Measurements from ENCODE around the gene UPF2.

Gene UPF2

DNA sequence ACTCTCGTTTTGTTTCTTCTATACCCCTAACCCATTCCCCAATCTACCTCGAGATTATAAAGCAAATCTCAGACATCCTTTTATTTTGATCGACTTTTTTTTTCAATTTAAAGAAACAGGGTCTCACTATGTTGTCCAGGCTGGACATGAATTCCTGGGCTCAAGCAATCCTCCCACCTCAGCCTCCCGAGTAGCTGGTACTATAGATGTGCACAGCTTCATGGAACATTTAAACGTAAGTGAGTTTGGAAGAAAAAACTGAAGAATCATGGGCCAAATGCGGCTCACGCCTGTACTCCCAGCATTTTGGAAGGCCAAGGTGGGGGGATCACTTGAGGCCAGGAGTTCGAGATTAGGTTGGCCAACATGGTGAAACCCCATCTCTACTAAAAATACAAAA, 96.0 kb downstream of the UPF2 start:
- no peak overlapping the region for H3K4me3 ChIP-seq (ENCODE audit: low read depth, low read length)
- no peak for DNase-seq
- H3K4me1 ChIP-seq, result no peaks in the 10 kb centered on the region
- peaks cover 17% of the 10 kb centered on the region for H3K36me3 ChIP-seq
- no peaks in the 10 kb centered on the region for H3K27me3 ChIP-seq
- TF ChIP-seq, protein P1, sequence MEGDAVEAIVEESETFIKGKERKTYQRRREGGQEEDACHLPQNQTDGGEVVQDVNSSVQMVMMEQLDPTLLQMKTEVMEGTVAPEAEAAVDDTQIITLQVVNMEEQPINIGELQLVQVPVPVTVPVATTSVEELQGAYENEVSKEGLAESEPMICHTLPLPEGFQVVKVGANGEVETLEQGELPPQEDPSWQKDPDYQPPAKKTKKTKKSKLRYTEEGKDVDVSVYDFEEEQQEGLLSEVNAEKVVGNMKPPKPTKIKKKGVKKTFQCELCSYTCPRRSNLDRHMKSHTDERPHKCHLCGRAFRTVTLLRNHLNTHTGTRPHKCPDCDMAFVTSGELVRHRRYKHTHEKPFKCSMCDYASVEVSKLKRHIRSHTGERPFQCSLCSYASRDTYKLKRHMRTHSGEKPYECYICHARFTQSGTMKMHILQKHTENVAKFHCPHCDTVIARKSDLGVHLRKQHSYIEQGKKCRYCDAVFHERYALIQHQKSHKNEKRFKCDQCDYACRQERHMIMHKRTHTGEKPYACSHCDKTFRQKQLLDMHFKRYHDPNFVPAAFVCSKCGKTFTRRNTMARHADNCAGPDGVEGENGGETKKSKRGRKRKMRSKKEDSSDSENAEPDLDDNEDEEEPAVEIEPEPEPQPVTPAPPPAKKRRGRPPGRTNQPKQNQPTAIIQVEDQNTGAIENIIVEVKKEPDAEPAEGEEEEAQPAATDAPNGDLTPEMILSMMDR (IDR thresholded peaks at IDR 0.05; ENCODE audit: low read depth, low read length), result no peak
- no peaks in the 10 kb centered on the region for H3K9me3 ChIP-seq

DNA sequence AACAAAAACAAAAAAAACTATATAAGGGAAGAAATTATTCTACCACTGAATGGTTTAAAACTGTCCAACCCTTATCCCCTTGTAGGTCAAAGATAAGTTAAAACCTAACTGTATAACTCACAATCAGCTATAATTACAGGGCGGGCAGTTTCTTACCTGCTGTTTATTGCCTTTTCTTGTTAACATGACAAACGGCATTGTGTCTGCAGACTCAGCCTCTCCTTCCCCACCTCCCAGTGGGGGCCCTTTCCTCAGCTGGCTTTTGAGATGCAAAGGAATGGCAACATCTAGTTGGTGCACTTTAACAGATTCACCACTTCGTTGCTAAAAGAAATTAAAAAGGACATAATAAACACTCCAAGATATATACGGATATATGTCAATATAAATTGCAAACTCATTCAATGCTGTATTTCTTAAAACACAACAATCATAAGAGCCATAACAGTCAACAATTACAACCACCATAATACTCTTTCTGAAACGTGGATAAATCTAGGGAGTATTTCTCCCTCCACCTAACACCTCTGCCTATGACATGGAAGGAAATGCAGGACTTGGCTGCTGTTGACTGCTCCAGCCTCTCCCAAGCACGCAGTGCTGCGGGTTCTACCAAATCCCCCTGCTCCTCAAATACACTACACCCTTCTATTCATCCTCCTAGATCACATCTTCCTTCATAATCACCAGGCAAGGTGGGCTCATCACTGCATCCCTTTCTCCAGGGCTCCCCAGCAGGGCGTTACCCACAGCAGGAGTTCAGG, 106.0 kb downstream of the UPF2 start:
- Histone ChIP-seq H3K36me3 (peaks cover 10% of the 10 kb centered on the region), H3K9me3 (no peaks in the 10 kb centered on the region), H3K27me3 (no peaks in the 10 kb centered on the region), H3K4me3 (ENCODE audit: low read depth, low read length) (no peak overlapping the region), H3K4me1 (no peaks in the 10 kb centered on the region)
- no peak for DNase-seq
- TF ChIP-seq, protein P1 (IDR thresholded peaks at IDR 0.05; ENCODE audit: low read depth, low read length), result no peak

DNA sequence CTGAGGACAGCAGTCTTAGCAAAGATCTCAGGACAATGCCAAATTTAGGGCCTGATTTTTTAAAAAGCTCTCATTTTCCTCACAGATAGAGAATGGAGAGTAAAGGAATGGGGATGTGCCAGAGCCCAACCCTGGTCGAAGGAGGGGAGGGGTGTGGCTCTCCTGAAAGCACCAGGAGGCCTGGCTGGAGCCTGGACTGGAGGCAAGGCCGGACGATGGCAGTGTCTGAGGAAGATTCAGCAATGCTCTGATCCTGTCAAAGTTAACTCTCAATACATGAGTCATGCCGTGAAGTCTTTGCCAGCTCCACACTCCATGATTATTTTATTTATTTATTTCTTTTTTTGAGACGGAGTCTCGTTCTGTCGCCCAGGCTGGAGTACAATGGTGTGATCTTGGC, 108.3 kb downstream of the UPF2 start:
- DNase-seq, result no peak
- Histone ChIP-seq H3K27me3 (no peaks in the 10 kb centered on the region), H3K4me1 (no peaks in the 10 kb centered on the region), H3K4me3 (ENCODE audit: low read depth, low read length) (no peak overlapping the region), H3K9me3 (no peaks in the 10 kb centered on the region), H3K36me3 (peaks cover 27% of the 10 kb centered on the region)
- TF ChIP-seq, protein P1 (IDR thresholded peaks at IDR 0.05; ENCODE audit: low read depth, low read length), result no peak

DNA sequence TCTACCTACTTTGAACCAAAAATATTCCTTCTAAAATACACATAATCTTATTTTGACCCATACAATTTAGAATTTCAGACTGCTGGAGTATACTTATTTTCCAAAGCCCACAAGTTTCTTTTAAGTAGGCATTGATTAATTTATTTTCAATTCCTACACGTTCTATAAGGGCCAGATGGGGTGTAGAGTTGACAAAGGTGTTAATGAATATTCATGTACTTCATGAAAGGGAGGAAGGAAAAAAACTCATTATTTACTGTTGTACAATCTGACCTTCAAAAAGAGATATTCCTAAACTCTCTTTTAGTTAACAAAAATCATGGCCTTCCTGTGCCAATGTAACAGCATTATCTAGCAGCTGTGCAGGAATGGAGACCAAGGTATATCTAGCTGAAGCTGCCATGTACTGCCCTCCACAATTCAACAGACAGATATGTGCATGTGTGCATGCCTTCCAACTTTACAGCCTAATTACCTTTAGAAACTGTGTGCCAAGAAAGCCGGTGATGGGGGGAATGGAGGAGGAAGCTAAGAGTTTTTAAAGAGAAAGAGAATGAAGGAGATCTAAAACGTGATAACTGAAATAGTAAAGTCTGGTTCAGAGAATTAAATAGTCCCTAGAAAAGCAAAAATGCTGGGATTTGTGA, 108.9 kb downstream of the UPF2 start:
- Histone ChIP-seq H3K9me3 (no peaks in the 10 kb centered on the region), H3K4me1 (no peaks in the 10 kb centered on the region), H3K27me3 (no peaks in the 10 kb centered on the region), H3K4me3 (ENCODE audit: low read depth, low read length) (no peak overlapping the region), H3K36me3 (peaks cover 32% of the 10 kb centered on the region)
- TF ChIP-seq, protein P1 (IDR thresholded peaks at IDR 0.05; ENCODE audit: low read depth, low read length), result no peak
- DNase-seq, result no peak

DNA sequence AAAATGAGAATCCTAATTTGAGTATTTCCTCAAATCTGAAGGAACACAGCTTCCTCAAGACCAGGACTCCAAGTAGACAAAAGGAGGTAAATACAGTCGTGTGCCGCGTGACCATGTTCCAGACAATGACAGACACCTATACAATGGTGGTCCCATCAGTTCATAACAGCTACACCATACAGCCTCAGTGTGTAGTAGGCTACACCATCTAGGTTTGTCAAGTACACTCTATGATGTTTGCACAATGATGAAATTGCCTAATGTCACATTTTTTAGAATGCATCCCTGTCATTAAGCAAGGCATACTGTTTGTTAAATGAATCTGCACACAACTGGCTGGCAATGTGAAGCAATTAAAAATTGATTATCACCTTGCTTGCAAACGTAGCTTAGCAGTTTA, 111.6 kb downstream of the UPF2 start:
- Histone ChIP-seq H3K36me3 (peaks cover 47% of the 10 kb centered on the region), H3K27me3 (no peaks in the 10 kb centered on the region), H3K4me3 (ENCODE audit: low read depth, low read length) (no peak overlapping the region), H3K9me3 (no peaks in the 10 kb centered on the region), H3K4me1 (no peaks in the 10 kb centered on the region)
- no peak for DNase-seq
- TF ChIP-seq, protein P1 (IDR thresholded peaks at IDR 0.05; ENCODE audit: low read depth, low read length), result no peak
